DMS 273 (cell line): ENCODE measurements around the gene RASA3.

Experiments used
- DNase-seq: peaks from one replicate; lab custom pipeline; 2025; ENCODE audit not compliant: unreplicated experiment; lab: John Stamatoyannopoulos, UW

Gene RASA3

DNA sequence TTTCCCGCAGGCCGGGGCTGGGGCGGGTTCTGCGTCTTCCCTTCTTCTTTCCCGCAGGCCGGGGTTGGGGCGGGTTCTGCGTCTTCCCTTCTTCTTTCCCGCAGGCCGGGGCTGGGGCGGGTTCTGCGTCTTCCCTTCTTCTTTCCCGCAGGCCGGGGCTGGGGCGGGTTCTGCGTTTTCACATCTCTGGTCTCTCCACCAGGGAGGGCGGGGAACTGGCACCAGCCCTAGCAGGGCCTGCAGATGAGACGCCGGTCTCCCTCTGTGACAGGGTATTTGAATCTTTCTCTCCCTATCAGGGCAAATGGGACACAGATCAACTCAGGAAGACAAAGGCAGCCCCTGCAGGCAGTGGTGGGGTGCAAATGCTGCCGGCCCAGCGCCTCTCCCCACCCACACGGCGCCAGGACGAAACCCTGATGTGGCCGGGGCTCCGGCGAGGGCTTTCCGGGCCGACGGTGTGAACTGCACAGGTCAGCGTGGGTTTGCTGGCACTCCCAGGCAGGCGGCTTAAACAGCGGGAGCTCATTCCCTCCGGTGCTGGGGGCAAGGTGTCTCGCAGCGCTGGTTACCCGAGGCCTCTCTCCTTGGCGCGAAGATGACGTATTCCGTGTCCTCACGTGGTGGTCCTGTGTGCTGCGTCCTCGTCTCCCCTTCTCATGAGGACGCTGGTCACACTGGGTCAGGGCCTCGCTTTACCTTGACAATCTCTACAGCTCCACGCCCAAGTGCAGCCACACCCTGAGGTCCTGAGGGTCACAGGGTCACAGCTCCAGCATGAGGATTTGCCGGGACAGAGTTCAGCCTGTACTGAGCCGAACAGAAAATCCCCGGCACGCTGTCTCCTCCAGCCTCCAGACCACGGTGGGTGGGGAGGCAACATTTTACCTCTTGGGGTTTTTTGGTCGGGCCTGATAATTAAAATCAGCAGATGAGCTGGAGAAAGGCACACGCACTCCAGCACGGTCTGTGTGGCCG is 157.8 kb downstream of the RASA3 start:
- no peak for DNase-seq

- no peak for DNase-seq
Observed at GRCh38 chr13:113973218-113974164, 158.9 kb downstream of the RASA3 start, which contains the start of gene C13orf46. C13orf46 (minus strand) TSS chr13:113974076; CDS start chr13:113973997, 79 bp downstream.

DNA sequence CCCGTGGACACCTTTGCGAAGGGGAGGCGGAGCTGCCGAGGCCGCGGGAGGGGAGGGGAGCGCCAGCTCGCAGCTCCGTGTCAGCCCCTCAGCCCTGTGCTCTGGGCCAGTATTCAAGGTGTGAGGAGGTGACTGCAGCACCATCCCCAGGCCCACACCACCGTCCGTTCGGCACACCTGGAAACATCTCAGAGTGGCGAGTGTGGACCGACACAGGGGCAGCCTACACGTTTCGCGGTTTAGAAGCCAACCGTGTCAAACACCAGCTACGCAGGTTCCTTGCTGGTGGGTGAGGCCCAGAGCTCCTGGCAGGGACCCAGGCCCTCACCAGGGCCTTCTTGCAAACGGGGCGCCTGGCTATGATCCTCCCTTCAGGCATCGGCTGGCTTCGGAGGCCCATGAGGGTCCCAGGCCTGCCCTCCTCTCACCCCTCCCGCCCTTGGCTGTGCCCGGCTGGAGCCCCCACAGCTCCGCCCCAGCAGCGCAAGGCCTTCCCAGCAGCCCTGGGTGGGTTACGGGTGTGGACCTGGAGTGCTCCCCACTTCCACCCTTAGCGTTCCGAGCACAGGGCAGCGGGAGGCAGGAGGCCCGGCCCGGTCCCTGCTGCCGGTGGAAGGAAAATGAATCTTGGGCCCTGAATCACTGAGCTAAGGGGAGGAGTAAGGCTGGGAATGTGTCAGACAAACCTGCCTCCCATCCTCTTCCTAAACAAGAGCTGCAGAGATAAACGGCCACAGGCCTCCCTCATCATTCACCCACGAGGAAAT is 159.8 kb downstream of the RASA3 start:
- DNase-seq = no peak

GRCh38 chr13:113971471-113972231 is 160.8 kb downstream of the RASA3 start:
- no peak for DNase-seq

GRCh38 chr13:113970810-113971470 is 161.5 kb downstream of the RASA3 start:
- no peak for DNase-seq

- no peak for DNase-seq
Observed at GRCh38 chr13:113969973-113970611, 162.3 kb downstream of the RASA3 start.

DNA sequence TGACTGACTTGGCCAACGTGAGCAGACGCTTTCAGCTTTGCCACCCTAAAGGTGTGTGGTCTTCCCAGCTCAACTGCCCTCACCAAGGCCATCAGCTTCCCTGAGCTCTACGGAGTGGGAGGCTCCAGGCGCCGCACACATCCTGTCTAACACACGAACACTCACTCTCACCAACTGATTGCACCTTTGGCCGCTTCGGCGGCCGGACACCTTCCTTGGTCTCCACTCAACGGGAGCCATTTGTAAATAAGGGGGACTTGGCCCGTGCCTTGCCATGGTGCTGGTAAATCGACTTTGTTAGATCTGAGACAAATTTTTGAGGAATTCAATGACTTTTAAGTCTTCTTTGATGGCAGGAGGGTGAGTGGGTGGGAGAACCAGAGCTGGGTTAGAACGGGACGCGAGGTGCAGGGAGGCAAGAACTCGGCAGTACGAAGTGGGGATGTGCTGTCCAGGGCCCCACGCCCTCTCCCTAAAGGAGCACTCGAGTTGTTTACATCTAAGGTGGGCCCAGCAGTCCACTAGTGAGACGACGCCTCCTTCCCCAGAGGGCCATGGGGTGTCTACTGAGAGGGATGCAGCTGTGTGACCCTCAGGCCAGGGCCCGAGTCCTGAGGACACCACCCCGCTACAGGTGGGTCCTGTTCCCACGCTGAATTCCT is 163.0 kb downstream of the RASA3 start:
- DNase-seq = no peak

- DNase-seq = no peak
Observed at GRCh38 chr13:113968463-113969310, 163.7 kb downstream of the RASA3 start.

DNA sequence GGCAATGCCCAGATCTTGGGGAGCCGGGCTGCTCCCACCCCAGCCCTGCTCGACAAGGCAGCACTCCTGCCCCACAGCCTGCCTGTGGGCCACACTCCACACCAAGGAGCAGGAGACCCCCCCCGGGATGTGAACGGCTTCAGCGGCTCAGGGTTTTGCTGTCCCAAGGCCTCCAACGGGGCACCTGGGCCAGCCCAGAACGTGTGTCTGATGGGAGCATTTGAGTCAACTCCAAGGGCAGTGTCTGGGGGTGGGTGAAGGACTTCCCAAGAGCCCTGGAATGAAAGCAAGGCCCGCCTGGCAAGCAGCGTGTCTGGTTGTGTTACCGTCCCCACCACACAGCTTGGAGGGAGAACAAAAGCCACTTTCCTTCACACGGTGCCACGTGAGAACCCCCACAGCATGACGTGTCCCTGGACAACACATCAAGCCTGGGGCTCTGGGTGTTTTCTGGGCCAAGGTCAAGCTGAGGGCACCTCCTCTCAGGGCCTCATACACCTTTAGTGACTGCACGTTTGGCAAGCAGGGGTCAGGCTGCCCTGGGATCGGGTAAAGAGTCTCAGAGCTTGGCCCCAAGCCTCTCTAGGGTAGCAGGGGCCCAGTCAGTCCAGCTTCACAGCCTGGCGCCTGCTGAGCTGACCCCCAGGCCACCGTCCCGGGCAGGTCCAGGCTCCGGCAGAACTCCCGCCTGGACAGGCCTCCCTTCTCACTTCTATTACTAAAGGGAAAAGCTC is 164.5 kb downstream of the RASA3 start:
- DNase-seq = no peak

DNA sequence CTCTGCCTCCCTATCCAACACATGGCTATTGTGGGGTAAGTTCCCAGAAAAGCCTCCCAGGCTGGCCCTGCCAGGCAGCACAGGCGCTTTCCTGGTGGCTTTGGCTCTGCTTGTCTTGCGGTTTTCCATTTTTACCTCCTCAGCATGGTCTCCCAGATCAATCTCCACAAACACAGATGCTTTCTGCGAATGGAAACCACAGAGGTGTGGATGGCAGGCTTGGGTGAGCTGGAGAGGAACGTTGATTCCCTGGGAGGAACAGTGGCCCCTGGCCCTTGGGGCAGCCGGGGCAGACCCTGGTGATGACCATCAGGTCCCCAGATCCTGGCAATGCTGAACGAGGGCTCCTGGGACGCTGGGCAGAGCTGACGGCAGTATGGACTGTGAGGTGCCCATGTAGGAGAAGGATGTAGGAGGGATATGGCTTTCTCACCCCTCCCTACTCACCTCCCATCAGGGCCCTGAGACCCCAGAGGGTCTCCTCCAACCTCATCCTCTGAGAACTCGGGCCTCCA is 165.2 kb downstream of the RASA3 start:
- DNase-seq = no peak

GRCh38 chr13:113965968-113966884 is 166.2 kb downstream of the RASA3 start:
- DNase-seq = no peak

- no peak for DNase-seq
Observed at GRCh38 chr13:113965383-113965874, 167.0 kb downstream of the RASA3 start.

- no peak for DNase-seq
Observed at GRCh38 chr13:113964251-113964995, 168.0 kb downstream of the RASA3 start.

GRCh38 chr13:113963376-113963775 is 169.0 kb downstream of the RASA3 start:
- no peak for DNase-seq

DNA sequence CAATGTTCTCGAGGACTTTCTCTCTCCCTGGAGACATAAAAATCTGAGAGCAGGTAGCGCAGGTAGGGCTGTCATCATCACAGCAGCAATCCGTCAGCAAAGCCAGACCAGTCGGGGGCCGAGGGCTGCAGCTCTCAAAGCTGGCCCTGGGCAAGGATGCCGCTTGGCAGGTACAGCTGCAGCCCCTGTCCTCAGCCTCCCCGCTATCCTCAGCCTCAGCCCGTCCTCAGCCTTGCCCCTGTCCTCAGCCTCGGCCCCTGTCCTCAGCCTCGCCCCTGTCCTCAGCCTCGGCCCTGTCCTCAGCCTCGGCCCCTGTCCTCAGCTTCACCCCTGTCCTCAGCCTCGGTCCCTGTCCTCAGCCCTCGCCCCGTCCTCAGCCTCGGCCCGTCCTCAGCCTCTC is 169.4 kb downstream of the RASA3 start:
- DNase-seq = no peak
